GM23338 (cell line): Measurements from ENCODE around the gene CDH4. TPM values are rescaled to one million over a fixed set of nuclear protein-coding genes. Genes with fewer than 3 reads are reported as not detected.

Source experiments
- ATAC-seq: fragments of 200-7000 bp; cut with Tn5 transposase; 3 replicates; pipeline ENCODE4 v1.9.1; 2020
- DNase-seq: peaks from one replicate; pipeline ENCODE4 v3.0.0-alpha.2; 2015; ENCODE audit warnings: low spot score
- H2AFZ ChIP-seq: fragments of 200-600 bp; sonication (generic); 2 replicates; pipeline ENCODE4 v1.8.0; 2016; ENCODE audit warnings: antibody characterized with exemption, mild to moderate bottlenecking, moderate library complexity
- H3F3A ChIP-seq: fragments of 200-600 bp; sonication (generic); replicated peaks from 2 replicates; pipeline ENCODE4 v1.8.0; 2017; ENCODE audit warnings: antibody characterized with exemption, mixed run types, low read depth
- H3K27ac ChIP-seq: fragments of 200-600 bp; sonication (generic); 2 replicates; pipeline ENCODE4 v1.6.1; 2016; ENCODE audit warnings: low read depth
- H3K27me3 ChIP-seq: fragments of 200-600 bp; sonication (generic); 2 replicates; pipeline ENCODE4 v1.8.0; 2016; ENCODE audit warnings: mild to moderate bottlenecking, mixed run types, moderate library complexity; ENCODE audit not compliant: insufficient read depth
- H3K36me3 ChIP-seq: fragments of 200-600 bp; sonication (generic); 2 replicates; pipeline ENCODE4 v1.8.0; 2016; ENCODE audit warnings: mild to moderate bottlenecking; ENCODE audit not compliant: insufficient read depth
- H3K4me1 ChIP-seq: fragments of 200-600 bp; sonication (generic); 2 replicates; pipeline ENCODE4 v1.8.0; 2016; ENCODE audit warnings: mild to moderate bottlenecking, moderate library complexity; ENCODE audit not compliant: insufficient read depth
- H3K4me2 ChIP-seq: fragments of 200-600 bp; sonication (generic); 2 replicates; pipeline ENCODE4 v1.7.1; 2017; ENCODE audit warnings: mixed run types
- H3K4me3 ChIP-seq: fragments of 200-600 bp; sonication (generic); 2 replicates; pipeline ENCODE4 v1.6.1; 2016; ENCODE audit warnings: mixed run types
- H3K79me2 ChIP-seq: fragments of 200-600 bp; sonication (generic); replicated peaks from 2 replicates; pipeline ENCODE4 v1.8.0; 2017; ENCODE audit warnings: mild to moderate bottlenecking; ENCODE audit not compliant: insufficient read depth
- H3K9me2 ChIP-seq: fragments of 200-600 bp; sonication (generic); 2 replicates; pipeline ENCODE4 v1.8.0; 2017; ENCODE audit not compliant: insufficient read depth
- H4K20me1 ChIP-seq: fragments of 200-600 bp; sonication (generic); replicated peaks from 2 replicates; pipeline ENCODE4 v1.8.0; 2017; ENCODE audit warnings: mild to moderate bottlenecking; ENCODE audit not compliant: insufficient read depth
- H3K27ac Mint-ChIP-seq: 2 replicates; pipeline ENCODE4 v1.8.0; 2020; ENCODE audit warnings: inconsistent platforms, mild to moderate bottlenecking, moderate library complexity, mixed read lengths
- H3K27me3 Mint-ChIP-seq: 3 replicates; pipeline ENCODE4 v1.8.0; 2022; ENCODE audit warnings: low read depth, mild to moderate bottlenecking, moderate library complexity, mixed read lengths, inconsistent platforms; ENCODE audit not compliant: insufficient read depth, poor library complexity
- H3K36me3 Mint-ChIP-seq: 3 replicates; pipeline ENCODE4 v1.8.0; 2021; ENCODE audit warnings: low read depth, mild to moderate bottlenecking, inconsistent platforms, moderate library complexity, mixed read lengths
- H3K4me1 Mint-ChIP-seq: 3 replicates; pipeline ENCODE4 v1.8.0; 2020; ENCODE audit warnings: mild to moderate bottlenecking, inconsistent platforms, mixed read lengths
- H3K4me3 Mint-ChIP-seq: 3 replicates; pipeline ENCODE4 v1.8.0; 2021; ENCODE audit warnings: moderate library complexity, mild to moderate bottlenecking, inconsistent platforms, mixed read lengths
- H3K9me3 Mint-ChIP-seq: 3 replicates; pipeline ENCODE4 v1.8.0; 2020; ENCODE audit warnings: moderate library complexity, mild to moderate bottlenecking, inconsistent platforms, mixed read lengths
- CREB1 ChIP-seq: fragments of 250-450 bp; sonication (Bioruptor Pico); IDR thresholded peaks from 2 replicates; pipeline ENCODE4 v1.5.0; 2020; ENCODE audit warnings: low read depth, mild to moderate bottlenecking, moderate library complexity
- EZH2phosphoT487 ChIP-seq: fragments of 200-600 bp; sonication (generic); IDR thresholded peaks from one replicate; pipeline ENCODE4 v1.8.1; 2018; ENCODE audit warnings: antibody characterized with exemption; ENCODE audit not compliant: unreplicated experiment
- JUNB ChIP-seq: IDR thresholded peaks from one replicate; pipeline ENCODE4 v1.6.1; 2016; ENCODE audit warnings: antibody characterized with exemption; ENCODE audit not compliant: unreplicated experiment
- NANOG ChIP-seq: IDR thresholded peaks from 2 replicates; pipeline ENCODE4 v1.6.1; 2016; ENCODE audit warnings: antibody characterized with exemption, borderline replicate concordance
- POLR2AphosphoS5 ChIP-seq: IDR thresholded peaks from 2 replicates; pipeline ENCODE4 v1.6.1; 2016; ENCODE audit warnings: antibody characterized with exemption, low read depth
- STAT1 ChIP-seq: IDR thresholded peaks from one replicate; pipeline ENCODE4 v1.6.1; 2016; ENCODE audit warnings: antibody characterized with exemption; ENCODE audit not compliant: unreplicated experiment
- ZNF114 ChIP-seq: fragments of 250-450 bp; sonication (Bioruptor Pico); IDR thresholded peaks from 2 replicates; pipeline ENCODE4 v1.5.0; 2020; ENCODE audit warnings: mild to moderate bottlenecking, moderate library complexity
- polyA plus RNA-seq: library from polyadenylated mRNA; unstranded; fragments of >200 nt; fragmentation: Nextera tagmentation; extraction: Ambion mirVana; gene quantifications from 2 replicates; pipeline ENCODE4 v1.2.1, GENCODE V29; 2016
- total RNA-seq: library from RNA; depleted of rRNA; stranded (reverse); fragments of >200 nt; shearing (Covaris generic); gene quantifications from 2 replicates; pipeline ENCODE4 v1.2.3, GENCODE V29; 2014
- TF ChIP-seq, protein P1 (sequence below): IDR thresholded peaks from one replicate; pipeline ENCODE4 v1.6.1; 2018; ENCODE audit warnings: antibody characterized with exemption; ENCODE audit not compliant: unreplicated experiment
- TF ChIP-seq, protein P2 (sequence below): fragments of 250-450 bp; sonication (Bioruptor Pico); IDR thresholded peaks from 2 replicates; pipeline ENCODE4 v1.5.0; 2020; ENCODE audit warnings: mild to moderate bottlenecking, moderate library complexity
- TF ChIP-seq, protein P3 (sequence below), 2 experiments: fragments of 200-600 bp in 1 of 2; sonication (generic) in 1 of 2; conservative IDR thresholded peaks; 2 replicates each; pipeline versions ENCODE4 v1.5.1 to v1.6.1; 2016 to 2017; ENCODE audit warnings: antibody characterized with exemption in 2 of 2, low read depth in 2 of 2, mild to moderate bottlenecking in 2 of 2, moderate library complexity in 1 of 2

Gene CDH4
- total and polyA plus RNA-seq, 2 experiments from 2014 or later, result 1.2 to 4.2 TPM

GRCh38 chr20:61974357-61974665, 722.2 kb downstream of the CDH4 start:
- no peak overlapping the region for H3K27ac ChIP-seq
- H3K36me3 ChIP-seq, result no peaks in the 10 kb centered on the region
- H3K79me2 ChIP-seq, result no peaks in the 10 kb centered on the region; the same call in 1 of the 2 replicates
- H3K27me3 ChIP-seq, result no peaks in the 10 kb centered on the region
- H3K4me1 Mint-ChIP-seq, result peaks cover 11% of the 10 kb centered on the region
- no peak overlapping the region for H3K4me3 Mint-ChIP-seq
- peaks cover 27% of the 10 kb centered on the region for H3K36me3 Mint-ChIP-seq
- no peak for ATAC-seq
- H3K27ac Mint-ChIP-seq, result peak overlapping the region; percentile 75; the same call in 1 of the 2 replicates
- H3K9me2 ChIP-seq, result no peaks in the 10 kb centered on the region
- H3F3A ChIP-seq, result no peaks in the 10 kb centered on the region
- no peak overlapping the region for H2AFZ ChIP-seq
- DNase-seq, result no peak
- no peaks in the 10 kb centered on the region for H3K9me3 Mint-ChIP-seq
- no peak overlapping the region for H3K4me3 ChIP-seq
- H3K27me3 Mint-ChIP-seq, result peaks cover 5% of the 10 kb centered on the region
- no peak for TF ChIP-seq EZH2phosphoT487
- TF ChIP-seq NANOG, result no peak
- no peak for TF ChIP-seq JUNB
- no peak for TF ChIP-seq STAT1
- TF ChIP-seq CREB1 (CRISPR knock-in tag), result no peak
- no peak for TF ChIP-seq ZNF114
- TF ChIP-seq, protein P1, sequence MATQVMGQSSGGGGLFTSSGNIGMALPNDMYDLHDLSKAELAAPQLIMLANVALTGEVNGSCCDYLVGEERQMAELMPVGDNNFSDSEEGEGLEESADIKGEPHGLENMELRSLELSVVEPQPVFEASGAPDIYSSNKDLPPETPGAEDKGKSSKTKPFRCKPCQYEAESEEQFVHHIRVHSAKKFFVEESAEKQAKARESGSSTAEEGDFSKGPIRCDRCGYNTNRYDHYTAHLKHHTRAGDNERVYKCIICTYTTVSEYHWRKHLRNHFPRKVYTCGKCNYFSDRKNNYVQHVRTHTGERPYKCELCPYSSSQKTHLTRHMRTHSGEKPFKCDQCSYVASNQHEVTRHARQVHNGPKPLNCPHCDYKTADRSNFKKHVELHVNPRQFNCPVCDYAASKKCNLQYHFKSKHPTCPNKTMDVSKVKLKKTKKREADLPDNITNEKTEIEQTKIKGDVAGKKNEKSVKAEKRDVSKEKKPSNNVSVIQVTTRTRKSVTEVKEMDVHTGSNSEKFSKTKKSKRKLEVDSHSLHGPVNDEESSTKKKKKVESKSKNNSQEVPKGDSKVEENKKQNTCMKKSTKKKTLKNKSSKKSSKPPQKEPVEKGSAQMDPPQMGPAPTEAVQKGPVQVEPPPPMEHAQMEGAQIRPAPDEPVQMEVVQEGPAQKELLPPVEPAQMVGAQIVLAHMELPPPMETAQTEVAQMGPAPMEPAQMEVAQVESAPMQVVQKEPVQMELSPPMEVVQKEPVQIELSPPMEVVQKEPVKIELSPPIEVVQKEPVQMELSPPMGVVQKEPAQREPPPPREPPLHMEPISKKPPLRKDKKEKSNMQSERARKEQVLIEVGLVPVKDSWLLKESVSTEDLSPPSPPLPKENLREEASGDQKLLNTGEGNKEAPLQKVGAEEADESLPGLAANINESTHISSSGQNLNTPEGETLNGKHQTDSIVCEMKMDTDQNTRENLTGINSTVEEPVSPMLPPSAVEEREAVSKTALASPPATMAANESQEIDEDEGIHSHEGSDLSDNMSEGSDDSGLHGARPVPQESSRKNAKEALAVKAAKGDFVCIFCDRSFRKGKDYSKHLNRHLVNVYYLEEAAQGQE, result no peak
- TF ChIP-seq POLR2AphosphoS5, result no peak
- TF ChIP-seq, protein P2, sequence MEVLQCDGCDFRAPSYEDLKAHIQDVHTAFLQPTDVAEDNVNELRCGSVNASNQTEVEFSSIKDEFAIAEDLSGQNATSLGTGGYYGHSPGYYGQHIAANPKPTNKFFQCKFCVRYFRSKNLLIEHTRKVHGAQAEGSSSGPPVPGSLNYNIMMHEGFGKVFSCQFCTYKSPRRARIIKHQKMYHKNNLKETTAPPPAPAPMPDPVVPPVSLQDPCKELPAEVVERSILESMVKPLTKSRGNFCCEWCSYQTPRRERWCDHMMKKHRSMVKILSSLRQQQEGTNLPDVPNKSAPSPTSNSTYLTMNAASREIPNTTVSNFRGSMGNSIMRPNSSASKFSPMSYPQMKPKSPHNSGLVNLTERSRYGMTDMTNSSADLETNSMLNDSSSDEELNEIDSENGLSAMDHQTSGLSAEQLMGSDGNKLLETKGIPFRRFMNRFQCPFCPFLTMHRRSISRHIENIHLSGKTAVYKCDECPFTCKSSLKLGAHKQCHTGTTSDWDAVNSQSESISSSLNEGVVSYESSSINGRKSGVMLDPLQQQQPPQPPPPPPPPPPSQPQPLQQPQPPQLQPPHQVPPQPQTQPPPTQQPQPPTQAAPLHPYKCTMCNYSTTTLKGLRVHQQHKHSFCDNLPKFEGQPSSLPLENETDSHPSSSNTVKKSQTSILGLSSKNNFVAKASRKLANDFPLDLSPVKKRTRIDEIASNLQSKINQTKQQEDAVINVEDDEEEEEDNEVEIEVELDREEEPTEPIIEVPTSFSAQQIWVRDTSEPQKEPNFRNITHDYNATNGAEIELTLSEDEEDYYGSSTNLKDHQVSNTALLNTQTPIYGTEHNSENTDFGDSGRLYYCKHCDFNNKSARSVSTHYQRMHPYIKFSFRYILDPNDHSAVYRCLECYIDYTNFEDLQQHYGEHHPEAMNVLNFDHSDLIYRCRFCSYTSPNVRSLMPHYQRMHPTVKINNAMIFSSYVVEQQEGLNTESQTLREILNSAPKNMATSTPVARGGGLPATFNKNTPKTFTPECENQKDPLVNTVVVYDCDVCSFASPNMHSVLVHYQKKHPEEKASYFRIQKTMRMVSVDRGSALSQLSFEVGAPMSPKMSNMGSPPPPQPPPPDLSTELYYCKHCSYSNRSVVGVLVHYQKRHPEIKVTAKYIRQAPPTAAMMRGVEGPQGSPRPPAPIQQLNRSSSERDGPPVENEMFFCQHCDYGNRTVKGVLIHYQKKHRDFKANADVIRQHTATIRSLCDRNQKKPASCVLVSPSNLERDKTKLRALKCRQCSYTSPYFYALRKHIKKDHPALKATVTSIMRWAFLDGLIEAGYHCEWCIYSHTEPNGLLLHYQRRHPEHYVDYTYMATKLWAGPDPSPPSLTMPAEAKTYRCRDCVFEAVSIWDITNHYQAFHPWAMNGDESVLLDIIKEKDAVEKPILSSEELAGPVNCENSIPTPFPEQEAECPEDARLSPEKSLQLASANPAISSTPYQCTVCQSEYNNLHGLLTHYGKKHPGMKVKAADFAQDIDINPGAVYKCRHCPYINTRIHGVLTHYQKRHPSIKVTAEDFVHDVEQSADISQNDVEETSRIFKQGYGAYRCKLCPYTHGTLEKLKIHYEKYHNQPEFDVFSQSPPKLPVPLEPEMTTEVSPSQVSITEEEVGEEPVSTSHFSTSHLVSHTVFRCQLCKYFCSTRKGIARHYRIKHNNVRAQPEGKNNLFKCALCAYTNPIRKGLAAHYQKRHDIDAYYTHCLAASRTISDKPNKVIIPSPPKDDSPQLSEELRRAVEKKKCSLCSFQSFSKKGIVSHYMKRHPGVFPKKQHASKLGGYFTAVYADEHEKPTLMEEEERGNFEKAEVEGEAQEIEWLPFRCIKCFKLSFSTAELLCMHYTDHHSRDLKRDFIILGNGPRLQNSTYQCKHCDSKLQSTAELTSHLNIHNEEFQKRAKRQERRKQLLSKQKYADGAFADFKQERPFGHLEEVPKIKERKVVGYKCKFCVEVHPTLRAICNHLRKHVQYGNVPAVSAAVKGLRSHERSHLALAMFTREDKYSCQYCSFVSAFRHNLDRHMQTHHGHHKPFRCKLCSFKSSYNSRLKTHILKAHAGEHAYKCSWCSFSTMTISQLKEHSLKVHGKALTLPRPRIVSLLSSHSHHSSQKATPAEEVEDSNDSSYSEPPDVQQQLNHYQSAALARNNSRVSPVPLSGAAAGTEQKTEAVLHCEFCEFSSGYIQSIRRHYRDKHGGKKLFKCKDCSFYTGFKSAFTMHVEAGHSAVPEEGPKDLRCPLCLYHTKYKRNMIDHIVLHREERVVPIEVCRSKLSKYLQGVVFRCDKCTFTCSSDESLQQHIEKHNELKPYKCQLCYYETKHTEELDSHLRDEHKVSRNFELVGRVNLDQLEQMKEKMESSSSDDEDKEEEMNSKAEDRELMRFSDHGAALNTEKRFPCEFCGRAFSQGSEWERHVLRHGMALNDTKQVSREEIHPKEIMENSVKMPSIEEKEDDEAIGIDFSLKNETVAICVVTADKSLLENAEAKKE (CRISPR knock-in tag), result no peak
- TF ChIP-seq, protein P3, sequence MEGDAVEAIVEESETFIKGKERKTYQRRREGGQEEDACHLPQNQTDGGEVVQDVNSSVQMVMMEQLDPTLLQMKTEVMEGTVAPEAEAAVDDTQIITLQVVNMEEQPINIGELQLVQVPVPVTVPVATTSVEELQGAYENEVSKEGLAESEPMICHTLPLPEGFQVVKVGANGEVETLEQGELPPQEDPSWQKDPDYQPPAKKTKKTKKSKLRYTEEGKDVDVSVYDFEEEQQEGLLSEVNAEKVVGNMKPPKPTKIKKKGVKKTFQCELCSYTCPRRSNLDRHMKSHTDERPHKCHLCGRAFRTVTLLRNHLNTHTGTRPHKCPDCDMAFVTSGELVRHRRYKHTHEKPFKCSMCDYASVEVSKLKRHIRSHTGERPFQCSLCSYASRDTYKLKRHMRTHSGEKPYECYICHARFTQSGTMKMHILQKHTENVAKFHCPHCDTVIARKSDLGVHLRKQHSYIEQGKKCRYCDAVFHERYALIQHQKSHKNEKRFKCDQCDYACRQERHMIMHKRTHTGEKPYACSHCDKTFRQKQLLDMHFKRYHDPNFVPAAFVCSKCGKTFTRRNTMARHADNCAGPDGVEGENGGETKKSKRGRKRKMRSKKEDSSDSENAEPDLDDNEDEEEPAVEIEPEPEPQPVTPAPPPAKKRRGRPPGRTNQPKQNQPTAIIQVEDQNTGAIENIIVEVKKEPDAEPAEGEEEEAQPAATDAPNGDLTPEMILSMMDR (conservative IDR thresholded peaks at IDR 0.05; ENCODE audit: low read depth in 2 of 2), result no peak
- H3K4me1 ChIP-seq, result no peaks in the 10 kb centered on the region; the same call in 1 of the 2 replicates
- H3K4me2 ChIP-seq, result no peak overlapping the region
- H4K20me1 ChIP-seq, result peaks cover 4% of the 10 kb centered on the region; the same call in 1 of the 2 replicates
